Measurements from ENCODE around the gene VWA5B1.
"Not testable (repeated sequence)": the region's sequence is repeated elsewhere in the genome, so short reads cannot be mapped to it uniquely, and the experiment has no call there.

The VWA5B1 gene

GRCh38 chr1:20290624-20291597 is at the start of gene VWA5B1:
Gene VWA5B1 (plus strand): TSS chr1:20290875. CDS start chr1:20310602, 19,727 bp downstream.
- DNase-seq = no peak

GRCh38 chr1:20242890-20243479 is 47.7 kb upstream of the VWA5B1 start:
- DNase-seq = no peak

- DNase-seq = peak; percentile 12
These were observed 41.6 kb upstream of the VWA5B1 start for GRCh38 chr1:20248971-20249612.

- peak; percentile 90 for DNase-seq
These were observed 40.2 kb upstream of the VWA5B1 start for GRCh38 chr1:20250340-20250989.

GRCh38 chr1:20252587-20252986 is 38.1 kb upstream of the VWA5B1 start:
- DNase-seq = no peak

- no peak for DNase-seq
These were observed 35.0 kb upstream of the VWA5B1 start for GRCh38 chr1:20255666-20256065.

GRCh38 chr1:20259646-20260045 is 31.0 kb upstream of the VWA5B1 start:
- no peak for DNase-seq

GRCh38 chr1:20261095-20261494 is 29.6 kb upstream of the VWA5B1 start:
- DNase-seq = no peak

GRCh38 chr1:20262810-20263534 is 27.7 kb upstream of the VWA5B1 start:
- DNase-seq = no peak

GRCh38 chr1:20265250-20265649 is 25.4 kb upstream of the VWA5B1 start:
- no peak for DNase-seq

GRCh38 chr1:20266141-20266540 is 24.5 kb upstream of the VWA5B1 start:
- DNase-seq = no peak

GRCh38 chr1:20266642-20267041 is 24.0 kb upstream of the VWA5B1 start:
- no peak for DNase-seq

- no peak for DNase-seq
These were observed 18.9 kb upstream of the VWA5B1 start for GRCh38 chr1:20271498-20272400.

GRCh38 chr1:20273716-20274115 is 17.0 kb upstream of the VWA5B1 start:
- DNase-seq = not testable (repeated sequence)

GRCh38 chr1:20275319-20275925 is 15.3 kb upstream of the VWA5B1 start:
- DNase-seq = no peak

GRCh38 chr1:20276485-20277159 is 14.1 kb upstream of the VWA5B1 start:
- no peak for DNase-seq

GRCh38 chr1:20278692-20279130 is 12.0 kb upstream of the VWA5B1 start:
- DNase-seq = peak; percentile 62

- DNase-seq = no peak
These were observed 11.2 kb upstream of the VWA5B1 start for GRCh38 chr1:20279509-20279908.

- no peak for DNase-seq
These were observed 10.3 kb upstream of the VWA5B1 start for GRCh38 chr1:20280341-20280740.

GRCh38 chr1:20280906-20281305 is 9.8 kb upstream of the VWA5B1 start:
- no peak for DNase-seq

Measured in NCI-H1436 treated with DMSO at 0.1 percent for 48 hours (cell line).